ENCODE results near the gene PEX6.

PEX6 gene

DNA sequence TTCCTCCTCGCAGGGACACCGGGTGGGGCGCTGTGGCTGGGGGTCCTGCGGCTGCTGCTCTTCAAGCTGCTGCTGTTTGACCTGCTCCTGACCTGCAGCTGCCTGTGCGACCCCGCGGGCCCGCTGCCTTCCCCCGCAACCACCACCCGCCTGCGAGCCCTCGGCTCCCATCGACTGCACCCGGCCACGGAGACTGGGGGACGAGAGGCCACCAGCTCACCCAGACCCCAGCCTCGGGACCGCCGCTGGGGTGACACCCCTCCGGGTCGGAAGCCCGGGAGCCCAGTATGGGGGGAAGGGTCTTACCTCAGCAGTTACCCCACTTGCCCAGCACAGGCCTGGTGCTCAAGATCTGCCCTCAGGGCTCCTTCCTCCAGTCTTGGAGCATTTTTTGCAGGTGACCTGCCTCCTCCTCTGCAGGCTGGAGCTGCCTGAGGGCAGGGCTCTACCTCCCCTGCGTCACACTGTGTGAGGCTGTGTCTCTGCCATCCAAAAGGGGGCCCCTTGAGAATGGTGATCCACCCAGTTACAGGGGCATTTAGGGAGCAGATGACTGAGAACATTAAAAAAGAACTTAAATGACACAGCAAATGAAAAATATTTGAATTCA, 53.6 kb downstream of the PEX6 start:
- no peak overlapping the region for H3K27ac Mint-ChIP-seq
- DNase-seq (ENCODE audit: low spot score): no peak
- H3K36me3 Mint-ChIP-seq (ENCODE audit: low read depth): peaks cover 3% of the 10 kb centered on the region
- H3K4me1 Mint-ChIP-seq (ENCODE audit: low read depth): peaks cover 11% of the 10 kb centered on the region
- no peaks in the 10 kb centered on the region for H3K9me3 Mint-ChIP-seq
- no peaks in the 10 kb centered on the region for H3K27me3 Mint-ChIP-seq (ENCODE audit: low read depth)
- H3K4me3 Mint-ChIP-seq: no peak overlapping the region

DNA sequence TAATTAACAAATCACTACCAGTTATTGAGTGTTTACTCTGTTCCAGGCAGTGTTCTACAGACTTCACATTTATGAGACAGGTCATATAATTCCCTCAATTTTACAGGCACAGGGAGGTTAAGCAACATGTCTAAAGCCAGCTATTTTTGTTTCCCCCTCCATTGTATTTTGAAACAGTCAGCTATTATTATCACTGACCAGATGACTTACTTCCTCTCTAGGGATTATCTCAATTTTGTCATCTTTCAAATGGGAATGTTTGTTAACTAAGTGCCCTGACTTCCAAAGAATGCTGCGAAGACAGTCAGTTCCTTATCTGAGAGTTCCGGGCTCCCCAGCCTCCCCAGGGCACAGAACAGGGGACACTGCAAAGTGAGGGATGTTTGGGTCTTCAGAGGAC, 55.3 kb downstream of the PEX6 start:
- H3K27ac Mint-ChIP-seq: no peak overlapping the region
- H3K27me3 Mint-ChIP-seq (ENCODE audit: low read depth): no peaks in the 10 kb centered on the region
- no peaks in the 10 kb centered on the region for H3K9me3 Mint-ChIP-seq
- H3K4me3 Mint-ChIP-seq: no peak overlapping the region
- H3K36me3 Mint-ChIP-seq (ENCODE audit: low read depth): no peaks in the 10 kb centered on the region
- peaks cover 5% of the 10 kb centered on the region for H3K4me1 Mint-ChIP-seq (ENCODE audit: low read depth)
- no peak for DNase-seq (ENCODE audit: low spot score)

DNA sequence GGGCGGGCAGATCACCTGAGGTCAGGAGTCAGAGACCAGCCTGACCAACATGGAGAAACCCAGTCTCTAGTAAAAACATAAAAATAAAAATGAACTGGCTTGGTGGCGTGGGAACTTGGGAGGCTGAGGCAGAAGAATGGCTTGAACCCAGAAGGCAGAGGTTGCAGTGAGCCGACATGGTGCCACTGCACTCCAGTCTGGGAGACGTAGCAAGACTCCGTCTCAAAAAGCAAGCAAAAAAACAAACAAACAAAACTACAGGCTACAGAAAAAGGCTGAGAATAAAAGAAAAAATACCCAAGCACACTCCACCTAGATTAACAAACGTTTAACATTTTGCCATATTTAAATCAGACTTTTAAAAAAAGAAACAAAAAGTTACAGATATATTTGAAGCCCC, 57.2 kb downstream of the PEX6 start:
- Mint-ChIP-seq H3K4me3 (no peak overlapping the region), H3K27me3 (ENCODE audit: low read depth) (no peaks in the 10 kb centered on the region), H3K36me3 (ENCODE audit: low read depth) (no peaks in the 10 kb centered on the region), H3K9me3 (no peaks in the 10 kb centered on the region), H3K4me1 (ENCODE audit: low read depth) (no peaks in the 10 kb centered on the region), H3K27ac (no peak overlapping the region)
- no peak for DNase-seq (ENCODE audit: low spot score)

DNA sequence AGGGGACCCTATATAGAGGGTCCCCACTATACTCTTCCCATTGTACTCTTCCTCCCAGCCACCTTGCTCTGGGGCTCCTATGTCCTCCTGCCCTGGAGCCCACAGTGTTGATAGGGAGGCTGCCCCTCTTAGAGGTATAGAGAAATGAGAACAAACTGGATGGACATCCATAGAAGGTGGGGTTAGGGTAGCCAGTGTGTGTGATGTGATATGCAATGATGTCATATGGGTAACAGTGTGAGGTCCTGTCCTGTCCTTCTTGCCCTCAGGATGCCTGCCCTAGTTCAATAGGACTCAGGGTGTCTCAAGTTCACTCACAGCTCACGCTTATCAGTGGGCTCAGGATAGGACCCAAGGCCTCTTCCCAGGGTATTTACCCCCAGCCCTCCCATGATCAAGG, 62.7 kb downstream of the PEX6 start:
- Mint-ChIP-seq H3K36me3 (ENCODE audit: low read depth) (no peaks in the 10 kb centered on the region), H3K27ac (peak overlapping the region; percentile 20), H3K4me3 (no peak overlapping the region), H3K27me3 (ENCODE audit: low read depth) (peaks cover 1% of the 10 kb centered on the region), H3K4me1 (ENCODE audit: low read depth) (peaks cover 1% of the 10 kb centered on the region), H3K9me3 (no peaks in the 10 kb centered on the region)
- DNase-seq (ENCODE audit: low spot score): no peak

DNA sequence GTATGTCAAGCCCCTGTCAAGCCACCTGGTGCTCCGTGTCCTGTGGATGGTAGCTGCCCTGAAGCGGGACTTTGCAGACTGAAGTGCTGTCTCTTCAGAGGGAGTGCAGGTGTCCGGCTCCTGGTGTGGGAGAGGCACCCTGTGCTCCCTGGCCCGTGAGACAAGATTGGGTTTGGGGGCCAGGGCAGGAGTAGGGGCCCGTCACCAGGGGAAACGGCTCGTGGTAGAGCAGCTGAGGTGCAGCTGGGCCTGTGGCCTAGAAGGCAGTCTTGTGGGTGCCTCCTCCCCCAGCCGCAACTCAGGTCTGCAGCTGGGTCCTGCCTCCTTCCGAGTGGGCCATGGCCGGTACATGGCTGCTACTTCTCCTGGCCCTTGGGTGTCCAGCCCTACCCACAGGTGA, 63.2 kb downstream of the PEX6 start, which contains the start of gene PTCRA:
Gene PTCRA, plus strand, starts transcription at position 322 of the 400 bp plus-strand sequence. Its CDS starts 17 bp downstream, at position 339.
- DNase-seq (ENCODE audit: low spot score): no peak
- Mint-ChIP-seq H3K27ac (peak within 1 kb of the TSS; percentile 20), H3K9me3 (no peaks in the 10 kb centered on the region), H3K36me3 (ENCODE audit: low read depth) (no peaks in the 10 kb centered on the region), H3K27me3 (ENCODE audit: low read depth) (peaks cover 5% of the 10 kb centered on the region), H3K4me1 (ENCODE audit: low read depth) (peaks cover 3% of the 10 kb centered on the region), H3K4me3 (no peak within 1 kb of the TSS)

DNA sequence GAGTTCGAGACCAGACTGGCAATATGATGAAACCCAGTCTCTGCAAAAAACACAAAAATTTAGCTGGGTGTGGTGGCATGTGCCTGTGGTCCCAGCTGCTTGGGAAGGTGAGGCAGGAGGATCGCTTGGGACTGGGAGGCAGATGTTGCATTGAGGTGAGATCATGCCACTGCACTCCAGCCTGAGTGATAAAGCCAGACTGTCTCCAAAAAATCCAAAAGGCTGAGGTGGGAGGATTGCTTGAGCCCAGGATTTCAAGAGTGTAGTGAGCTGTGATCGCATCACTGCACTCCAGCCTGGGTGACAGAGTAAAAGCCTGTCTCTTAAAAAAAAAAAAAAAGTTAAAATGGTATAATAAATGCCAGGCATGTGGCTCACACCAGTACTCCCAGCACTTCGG, 64.4 kb downstream of the PEX6 start:
- Mint-ChIP-seq H3K4me3 (no peak overlapping the region), H3K9me3 (no peaks in the 10 kb centered on the region), H3K27ac (no peak overlapping the region), H3K4me1 (ENCODE audit: low read depth) (peaks cover 3% of the 10 kb centered on the region), H3K27me3 (ENCODE audit: low read depth) (peaks cover 5% of the 10 kb centered on the region), H3K36me3 (ENCODE audit: low read depth) (no peaks in the 10 kb centered on the region)
- no peak for DNase-seq (ENCODE audit: low spot score)
